ENCODE results near the gene TMEM52. TPM values are rescaled to one million over a fixed set of nuclear protein-coding genes. Genes with fewer than 3 reads are reported as not detected.
A peak's percentile ranks its signal among the peaks of the same experiment; 100 is the strongest.

Gene TMEM52
- total and polyA plus RNA-seq, 4 donors = 2.6 to 13.1 (median 3.0) TPM

GRCh38 chr1:1900883-1901640 is 18.0 kb downstream of the TMEM52 start:
- H3K4me1 ChIP-seq (ENCODE audit: control insufficient read depth in 4 of 4, insufficient read depth in 4 of 4, low read length in 3 of 4) = peaks cover 0 to 3% (median 0%) of the 10 kb centered on the region in 4 donors
- 83% methylated on average over 14 of the region's 14 CpGs for WGBS
- no peaks in the 10 kb centered on the region for H3K36me3 ChIP-seq (ENCODE audit: control insufficient read depth in 4 of 4, insufficient read depth in 3 of 4, low read depth in 1 of 4, low read length in 3 of 4)
- H3K27me3 ChIP-seq (ENCODE audit: control insufficient read depth in 4 of 4, insufficient read depth in 4 of 4, low read length in 3 of 4) = no peaks in the 10 kb centered on the region
- H3K9me3 ChIP-seq (ENCODE audit: control insufficient read depth in 4 of 4, low read length in 3 of 4) = no peaks in the 10 kb centered on the region
- TF ChIP-seq CTCF (IDR thresholded peaks at IDR 0.05; ENCODE audit: low read depth, low read length, missing input control) (no peak), ZBTB33 (IDR thresholded peaks at IDR 0.05) (no peak), RAD21 (IDR thresholded peaks at IDR 0.05) (no peak), GABPA (IDR thresholded peaks at IDR 0.05 in 1 of 2, conservative IDR thresholded peaks at IDR 0.05 in 1 of 2) (no peak), EGR1 (IDR thresholded peaks at IDR 0.05; ENCODE audit: low read depth in 2 of 2) (no peak), HNF4G (IDR thresholded peaks at IDR 0.05) (no peak), FOXA1 (IDR thresholded peaks at IDR 0.05) (no peak), MAX (IDR thresholded peaks at IDR 0.05) (no peak), RXRA (IDR thresholded peaks at IDR 0.05) (no peak), HNF4A (conservative IDR thresholded peaks at IDR 0.05) (no peak), REST (IDR thresholded peaks at IDR 0.05) (no peak)
- no peak overlapping the region for H3K27ac ChIP-seq (ENCODE audit: low read depth in 1 of 2, low read length in 2 of 2)
- peak; percentile 29 for DNase-seq (ENCODE audit: low spot score)
- no peak overlapping the region for H3K9ac ChIP-seq (ENCODE audit: low read depth in 1 of 2, low read length in 2 of 2)
- no peak overlapping the region for H3K4me3 ChIP-seq (ENCODE audit: low read depth in 1 of 3, low read length in 3 of 3)

- H3K9ac ChIP-seq (ENCODE audit: low read depth in 1 of 2, low read length in 2 of 2) = no peak overlapping the region
- no peak for DNase-seq (ENCODE audit: low spot score)
- H3K4me3 ChIP-seq (ENCODE audit: low read depth in 1 of 3, low read length in 3 of 3) = no peak overlapping the region
- no peak overlapping the region for H3K27ac ChIP-seq (ENCODE audit: low read depth in 1 of 2, low read length in 2 of 2)
- H3K9me3 ChIP-seq (ENCODE audit: control insufficient read depth in 4 of 4, low read length in 3 of 4) = no peaks in the 10 kb centered on the region
- H3K27me3 ChIP-seq (ENCODE audit: control insufficient read depth in 4 of 4, insufficient read depth in 4 of 4, low read length in 3 of 4) = no peaks in the 10 kb centered on the region
- 92% methylated on average over 9 of the region's 9 CpGs for WGBS
- peaks cover 0 to 8% (median 3%) of the 10 kb centered on the region in 4 donors for H3K4me1 ChIP-seq (ENCODE audit: control insufficient read depth in 4 of 4, insufficient read depth in 4 of 4, low read length in 3 of 4)
- no peaks in the 10 kb centered on the region for H3K36me3 ChIP-seq (ENCODE audit: control insufficient read depth in 4 of 4, insufficient read depth in 3 of 4, low read depth in 1 of 4, low read length in 3 of 4)
- no peak for TF ChIP-seq RAD21 (IDR thresholded peaks at IDR 0.05)
- no peak for TF ChIP-seq GABPA (IDR thresholded peaks at IDR 0.05 in 1 of 2, conservative IDR thresholded peaks at IDR 0.05 in 1 of 2)
- no peak for TF ChIP-seq FOXA2 (IDR thresholded peaks at IDR 0.05)
- no peak for TF ChIP-seq MAX (IDR thresholded peaks at IDR 0.05)
- no peak for TF ChIP-seq ATF3 (IDR thresholded peaks at IDR 0.05)
- TF ChIP-seq TAF1 (conservative IDR thresholded peaks at IDR 0.05) = no peak
- TF ChIP-seq RXRA (IDR thresholded peaks at IDR 0.05) = no peak
- no peak for TF ChIP-seq JUND (IDR thresholded peaks at IDR 0.05)
- TF ChIP-seq HNF4A (conservative IDR thresholded peaks at IDR 0.05) = no peak
- TF ChIP-seq REST (IDR thresholded peaks at IDR 0.05) = no peak
- no peak for TF ChIP-seq FOXA1 (IDR thresholded peaks at IDR 0.05)
- no peak for TF ChIP-seq SP1 (IDR thresholded peaks at IDR 0.05)
- TF ChIP-seq CTCF (IDR thresholded peaks at IDR 0.05; ENCODE audit: low read depth, low read length, missing input control) = no peak
These were observed 19.1 kb downstream of the TMEM52 start for GRCh38 chr1:1899967-1900327.
